Measurements from ENCODE around the gene ETFA.
"Not testable (repeated sequence)": the region's sequence is repeated elsewhere in the genome, so short reads cannot be mapped to it uniquely, and the experiment has no call there.

The ETFA gene

DNA sequence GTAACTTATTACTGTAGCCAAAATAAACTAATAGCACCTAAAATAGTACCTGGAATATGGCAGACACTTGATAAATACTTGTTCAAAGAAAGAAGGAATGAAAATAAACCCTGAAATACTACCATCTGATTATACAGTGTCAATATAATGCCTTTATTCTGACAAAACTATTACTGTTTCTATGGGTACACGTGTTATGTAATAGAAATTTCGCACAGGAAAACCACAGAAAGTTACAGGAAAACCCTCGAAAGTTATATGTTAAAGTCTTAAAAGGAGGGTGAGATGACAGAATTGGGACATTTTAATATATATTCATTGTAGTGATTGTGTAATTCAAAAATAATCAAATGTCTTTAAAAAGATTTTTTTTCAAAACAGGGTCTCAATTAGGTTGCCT is 28.8 kb downstream of the ETFA start:
- no peak for DNase-seq (ENCODE audit: low read depth in 1 of 2, low spot score in 1 of 2)

DNA sequence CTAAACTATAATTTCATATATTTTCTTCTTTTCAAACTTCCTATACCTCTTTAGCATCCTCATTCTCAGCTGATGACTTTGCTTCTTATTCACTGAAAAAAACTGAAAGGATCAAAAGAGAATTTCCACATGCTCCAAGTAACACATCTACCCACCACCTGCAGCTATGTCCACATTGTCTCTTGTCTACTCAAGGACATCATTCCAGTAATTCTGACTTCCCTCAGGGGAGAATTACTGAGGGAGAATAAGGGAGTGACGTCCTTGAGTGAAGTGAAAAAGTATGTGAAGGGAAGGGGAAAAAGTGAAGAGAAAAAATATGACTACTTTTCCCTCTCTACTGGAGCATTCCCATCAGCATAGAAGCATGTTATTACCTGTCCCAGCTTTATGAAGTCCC is 32.6 kb downstream of the ETFA start:
- DNase-seq (ENCODE audit: low read depth in 1 of 2, low spot score in 1 of 2): no peak

DNA sequence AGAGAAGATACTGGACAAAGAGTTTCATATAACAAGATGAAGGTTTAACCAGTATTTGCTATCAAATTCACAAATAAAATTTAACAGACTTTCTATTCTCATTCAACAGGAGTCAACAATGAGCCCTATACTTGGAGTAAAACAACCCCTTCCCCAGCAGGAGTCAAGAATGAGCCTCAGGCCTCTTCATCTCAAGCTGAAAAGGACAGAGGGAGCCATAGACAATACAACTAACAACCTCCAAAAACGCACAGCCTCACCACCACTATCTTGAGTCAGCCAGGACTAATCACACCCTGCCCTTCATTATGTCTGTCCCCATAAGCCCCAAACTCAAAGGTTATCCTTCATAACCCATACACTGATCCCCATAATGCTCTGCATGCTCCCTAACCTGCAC is 36.4 kb downstream of the ETFA start:
- DNase-seq (ENCODE audit: low read depth in 1 of 2, low spot score in 1 of 2): no peak

DNA sequence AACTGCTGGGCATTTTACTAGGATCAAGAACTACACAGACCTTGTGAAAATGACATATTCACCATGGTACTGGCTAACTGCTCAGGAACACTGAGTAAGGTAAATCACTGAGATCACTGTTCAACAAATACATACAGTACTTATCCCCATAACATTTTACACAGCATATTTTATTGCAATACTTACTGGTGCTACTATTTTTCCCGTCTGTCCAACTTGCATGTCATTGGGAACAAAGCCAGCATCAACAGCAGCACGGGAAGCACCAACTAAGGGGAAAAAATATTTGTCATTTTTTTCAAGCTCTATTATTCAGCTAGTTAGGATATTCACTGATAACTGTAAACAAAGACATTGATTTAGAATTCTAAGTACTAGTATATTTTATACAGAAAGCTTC is 37.0 kb downstream of the ETFA start:
- no peak for DNase-seq (ENCODE audit: low read depth in 1 of 2, low spot score in 1 of 2)

DNA sequence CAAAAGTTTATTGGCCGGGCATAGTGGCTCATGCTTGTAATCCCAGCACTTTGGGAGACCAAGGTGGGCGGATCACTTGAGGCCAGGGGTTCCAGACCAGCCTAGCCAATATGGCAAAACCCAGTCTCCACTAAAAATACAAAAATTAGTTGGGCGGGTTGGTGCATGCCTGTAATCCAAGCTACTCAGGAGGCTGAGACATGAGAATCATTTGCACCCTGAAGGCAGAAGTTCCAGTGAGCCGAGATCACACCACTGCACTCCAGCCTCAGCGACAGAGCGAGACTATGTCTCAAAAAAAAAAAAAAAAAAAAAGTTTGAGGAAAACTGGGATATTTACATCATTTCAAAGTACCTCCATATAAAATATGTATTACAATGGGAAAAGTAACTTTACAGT is 40.4 kb downstream of the ETFA start:
- DNase-seq (ENCODE audit: low read depth in 1 of 2, low spot score in 1 of 2): no peak

DNA sequence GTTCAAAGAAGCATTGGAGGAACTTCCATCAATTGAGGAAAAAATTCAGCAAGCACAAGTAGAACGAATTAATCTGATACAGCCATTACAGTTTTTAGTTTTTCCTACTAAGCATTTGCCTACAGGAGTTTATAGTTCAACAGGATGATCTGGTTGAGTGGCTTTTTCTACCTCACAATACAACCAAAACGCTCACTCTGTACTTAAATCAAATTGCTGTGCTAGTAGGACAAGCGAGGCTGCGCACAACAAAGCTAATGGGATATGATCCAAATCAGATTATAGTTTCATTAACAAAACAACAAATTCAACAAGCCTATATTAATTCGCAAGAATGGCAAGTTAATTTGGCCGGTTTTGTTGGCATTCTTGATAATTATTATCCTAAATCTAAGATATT is 44.2 kb downstream of the ETFA start:
- DNase-seq (ENCODE audit: low read depth in 1 of 2, low spot score in 1 of 2): no peak

GRCh38 chr15:76265769-76266168 is 45.5 kb downstream of the ETFA start:
- not testable (repeated sequence) for DNase-seq (ENCODE audit: low read depth in 1 of 2, low spot score in 1 of 2)

DNA sequence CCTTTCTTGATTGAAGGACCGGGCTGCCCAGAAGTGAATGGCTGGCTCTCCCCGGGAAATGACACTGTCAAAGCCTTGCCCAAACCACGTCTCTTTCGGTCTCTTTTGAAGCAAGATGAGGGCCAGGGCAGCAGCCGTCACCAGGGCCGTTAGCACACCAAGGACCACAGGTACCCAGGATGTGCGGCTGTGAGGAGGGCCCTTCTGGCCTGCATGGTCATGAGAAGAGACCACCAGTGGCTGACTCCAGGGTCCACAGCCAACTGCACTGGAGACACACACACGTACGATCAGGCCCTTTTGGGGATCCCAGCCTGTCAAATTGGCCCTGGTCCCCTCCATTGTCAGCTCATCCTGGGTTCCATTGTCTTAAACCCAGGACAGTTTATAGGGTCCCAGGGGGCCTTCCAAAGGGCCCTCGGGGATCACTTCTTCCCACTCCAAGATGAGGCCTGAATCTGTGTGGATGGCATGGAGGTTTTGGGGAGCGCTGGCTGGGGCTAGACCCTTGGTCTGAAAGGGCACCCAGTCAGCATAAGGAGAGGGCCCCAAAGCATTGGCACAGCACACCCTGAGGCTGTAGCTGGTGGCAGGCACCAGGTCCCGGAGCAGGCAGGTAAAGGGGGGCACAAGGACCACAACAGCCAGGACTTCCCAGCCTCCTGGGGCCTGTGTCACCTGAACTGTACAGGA is 50.9 kb downstream of the ETFA start:
- DNase-seq (ENCODE audit: low read depth in 1 of 2, low spot score in 1 of 2): no peak

DNA sequence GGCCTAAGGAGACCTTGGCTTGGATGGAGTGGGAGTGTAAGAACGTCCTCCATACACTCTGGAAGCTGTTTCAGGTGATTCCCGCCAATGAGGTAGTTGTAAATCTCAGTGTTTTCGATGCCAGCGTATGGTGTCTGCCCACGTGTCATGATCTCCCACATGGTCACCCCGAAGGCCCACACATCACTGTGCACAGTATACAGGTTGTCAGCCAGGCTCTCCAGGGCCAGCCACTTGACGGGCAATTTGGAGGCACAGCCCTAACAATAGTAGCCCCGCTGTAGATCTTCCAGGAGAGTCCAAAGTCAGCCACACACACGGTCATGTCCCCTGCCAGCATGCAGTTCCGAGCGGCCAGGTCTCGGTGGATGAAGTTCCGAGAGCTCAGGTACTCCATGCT is 51.9 kb downstream of the ETFA start:
- no peak for DNase-seq (ENCODE audit: low read depth in 1 of 2, low spot score in 1 of 2)

DNA sequence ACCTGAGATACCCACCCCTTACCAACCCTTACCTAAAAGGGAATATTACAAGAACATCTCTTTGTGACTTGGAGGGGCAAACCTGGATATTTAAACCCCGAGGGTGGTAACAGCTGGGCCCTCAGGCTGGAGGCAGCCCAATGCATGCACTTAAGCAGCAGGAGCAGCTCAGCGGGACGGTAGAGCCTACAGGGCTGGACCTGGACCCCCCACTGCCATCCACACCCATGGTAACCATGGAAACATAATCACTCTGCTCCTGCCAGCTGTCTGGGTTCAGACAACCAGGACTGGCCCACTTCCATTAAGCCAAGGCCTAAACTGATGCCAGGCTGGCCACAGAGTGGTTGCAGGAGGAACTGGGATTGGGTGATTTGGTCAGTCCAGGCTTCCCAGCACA is 52.8 kb downstream of the ETFA start:
- DNase-seq (ENCODE audit: low read depth in 1 of 2, low spot score in 1 of 2): no peak

- no peak for DNase-seq (ENCODE audit: low read depth in 1 of 2, low spot score in 1 of 2)
Observed at GRCh38 chr15:76253691-76254473, 57.4 kb downstream of the ETFA start.

GRCh38 chr15:76252249-76252648 is 59.0 kb downstream of the ETFA start:
- DNase-seq (ENCODE audit: low read depth in 1 of 2, low spot score in 1 of 2): no peak

DNA sequence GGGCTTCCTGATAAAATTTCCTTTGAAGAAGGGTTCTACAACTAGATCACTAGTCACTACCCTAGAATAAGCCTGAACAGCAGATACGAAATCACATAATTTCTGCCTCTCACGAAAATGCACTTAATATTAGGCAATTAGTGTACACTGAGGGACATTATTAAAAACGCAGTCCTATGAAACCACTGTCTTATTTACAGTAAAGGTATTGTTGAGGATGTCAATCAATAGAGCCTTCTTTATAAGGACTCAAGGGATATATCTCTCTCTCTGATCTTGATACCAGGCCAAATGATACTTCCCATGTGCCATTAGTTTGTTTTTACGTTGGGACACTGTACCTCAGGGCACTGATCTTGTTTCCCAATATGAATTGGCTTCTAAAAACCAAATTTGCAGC is 59.6 kb downstream of the ETFA start:
- DNase-seq (ENCODE audit: low read depth in 1 of 2, low spot score in 1 of 2): no peak

GRCh38 chr15:76245072-76245610 is 66.1 kb downstream of the ETFA start:
- no peak for DNase-seq (ENCODE audit: low read depth in 1 of 2, low spot score in 1 of 2)

DNA sequence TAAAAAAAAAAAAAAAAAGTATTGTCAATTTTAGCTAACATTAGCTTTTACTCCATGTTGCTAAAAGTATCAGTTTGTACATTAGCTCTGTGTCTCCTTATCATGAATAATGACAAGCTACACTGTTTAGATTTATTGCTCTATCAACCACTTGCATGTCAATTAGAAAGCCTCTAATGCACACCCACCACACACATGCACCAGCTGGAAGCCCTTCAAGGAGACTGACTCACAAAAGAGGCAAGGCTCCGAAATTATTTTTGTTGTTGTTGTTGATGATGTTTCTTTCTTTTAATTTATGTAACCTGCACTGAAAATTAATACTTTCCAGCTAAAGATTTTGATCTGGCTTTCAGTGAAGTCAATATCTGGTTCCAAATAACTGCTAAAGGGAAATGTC is 71.5 kb downstream of the ETFA start:
- no peak for DNase-seq (ENCODE audit: low read depth in 1 of 2, low spot score in 1 of 2)

DNA sequence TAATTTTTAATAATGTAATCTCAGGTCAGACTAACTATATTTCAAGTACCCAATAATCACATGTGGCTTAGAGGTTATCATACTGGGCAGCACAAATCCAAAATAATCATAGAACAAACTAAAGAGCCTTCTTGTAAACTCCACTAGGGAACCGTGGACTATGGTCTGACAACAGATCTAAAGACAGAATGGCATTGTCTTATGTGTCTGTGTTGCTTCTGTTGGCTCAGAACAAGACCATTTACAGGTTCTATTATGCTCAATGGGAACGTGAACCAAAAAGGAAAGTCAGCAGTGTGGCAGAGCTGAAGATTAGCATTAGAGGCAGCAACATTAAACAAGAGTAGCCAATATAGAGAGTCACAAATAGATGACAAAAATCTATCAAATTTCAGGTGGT is 74.9 kb downstream of the ETFA start:
- no peak for DNase-seq (ENCODE audit: low read depth in 1 of 2, low spot score in 1 of 2)

DNA sequence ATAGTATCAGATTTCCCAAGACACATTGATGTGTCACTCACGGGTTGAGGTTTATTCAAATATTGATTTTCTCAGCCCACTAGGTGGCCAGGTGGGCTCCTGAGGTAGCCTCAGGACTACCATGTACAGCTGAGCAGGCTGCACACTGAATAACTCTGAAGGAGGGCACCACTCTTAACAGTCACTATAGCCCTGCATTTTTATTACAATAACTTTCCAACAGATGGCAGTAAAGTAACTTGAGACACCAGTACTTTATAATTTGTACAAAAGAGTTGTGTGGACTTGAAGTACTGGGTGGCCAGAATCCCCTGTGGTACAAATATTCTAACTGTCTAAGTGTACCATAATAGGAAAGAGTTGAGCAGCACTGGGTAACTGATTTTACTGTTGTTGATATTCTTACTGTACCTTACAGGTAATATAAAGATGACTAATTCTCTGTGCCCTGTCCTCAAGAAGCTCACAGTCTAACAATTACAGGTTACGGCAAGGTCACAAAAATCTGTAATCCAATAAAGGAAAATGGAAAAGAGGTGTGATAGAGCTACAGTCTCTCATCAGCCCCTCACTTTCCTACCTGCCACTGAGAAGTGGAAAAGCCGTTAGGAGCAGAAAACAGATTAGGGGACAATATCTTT is 76.0 kb downstream of the ETFA start:
- no peak for DNase-seq (ENCODE audit: low read depth in 1 of 2, low spot score in 1 of 2)

DNA sequence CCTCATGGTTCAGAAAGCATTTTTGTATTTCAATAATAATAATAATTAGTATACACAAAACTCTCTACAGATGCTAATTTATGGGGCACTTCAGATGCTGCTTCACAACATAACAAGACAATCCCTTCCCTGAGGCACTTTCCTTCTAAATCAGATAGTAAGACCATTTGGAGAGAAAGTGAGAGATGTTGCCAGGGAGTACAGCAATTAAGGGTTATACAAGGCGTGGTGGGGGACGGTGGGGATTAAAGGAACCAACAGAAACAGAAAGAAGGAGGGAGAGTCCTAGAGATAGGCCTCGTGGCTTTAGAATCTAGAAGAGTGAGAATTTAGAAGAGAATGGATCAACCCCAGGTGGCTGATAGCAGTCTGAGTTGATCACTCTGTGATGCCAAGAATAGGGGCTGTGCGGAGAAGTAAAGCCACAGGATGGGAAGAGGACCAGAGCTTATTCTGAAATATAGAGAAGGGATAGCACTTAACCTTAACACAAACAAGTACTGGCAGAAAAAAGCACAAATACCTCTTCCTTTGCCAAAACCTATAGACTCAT is 76.9 kb downstream of the ETFA start:
- DNase-seq (ENCODE audit: low read depth in 1 of 2, low spot score in 1 of 2): no peak

DNA sequence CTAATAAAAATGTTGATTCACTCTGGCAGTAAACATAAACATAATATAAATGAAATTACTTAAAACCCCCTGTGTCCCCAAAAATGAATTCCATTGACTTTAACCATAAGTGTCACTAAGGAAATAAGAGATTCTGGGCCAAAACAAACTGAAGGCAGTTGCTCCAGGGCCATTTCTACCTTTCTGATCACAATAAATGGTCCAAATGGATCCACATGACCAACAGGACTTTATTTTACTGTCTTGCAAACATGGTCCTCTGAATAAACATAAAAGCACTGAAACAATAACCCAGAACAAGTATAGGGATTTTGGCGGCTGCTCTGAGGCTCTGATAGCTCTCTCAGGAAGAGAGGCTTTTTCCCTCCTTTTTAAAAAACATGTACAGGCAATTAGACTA is 77.3 kb downstream of the ETFA start:
- no peak for DNase-seq (ENCODE audit: low read depth in 1 of 2, low spot score in 1 of 2)

DNA sequence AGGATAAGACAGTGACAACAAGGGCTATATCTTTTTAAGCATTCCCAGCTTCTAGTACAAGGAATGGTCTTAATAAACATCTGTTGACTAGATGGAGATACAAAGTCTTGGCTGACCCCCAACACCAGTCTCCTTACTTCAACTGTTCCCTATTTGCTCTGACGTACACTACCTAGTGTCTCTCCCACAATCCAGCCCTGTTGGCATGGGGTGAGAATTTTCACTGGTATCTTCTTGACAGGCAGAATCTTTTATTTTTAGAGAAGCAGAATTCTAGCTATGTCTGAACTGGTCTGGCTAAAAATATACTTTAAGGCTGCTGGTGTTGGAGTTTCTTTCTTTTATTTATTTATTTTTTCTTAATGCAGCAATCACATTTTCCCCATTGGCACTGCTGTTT is 82.0 kb downstream of the ETFA start:
- DNase-seq (ENCODE audit: low read depth in 1 of 2, low spot score in 1 of 2): no peak

DNA sequence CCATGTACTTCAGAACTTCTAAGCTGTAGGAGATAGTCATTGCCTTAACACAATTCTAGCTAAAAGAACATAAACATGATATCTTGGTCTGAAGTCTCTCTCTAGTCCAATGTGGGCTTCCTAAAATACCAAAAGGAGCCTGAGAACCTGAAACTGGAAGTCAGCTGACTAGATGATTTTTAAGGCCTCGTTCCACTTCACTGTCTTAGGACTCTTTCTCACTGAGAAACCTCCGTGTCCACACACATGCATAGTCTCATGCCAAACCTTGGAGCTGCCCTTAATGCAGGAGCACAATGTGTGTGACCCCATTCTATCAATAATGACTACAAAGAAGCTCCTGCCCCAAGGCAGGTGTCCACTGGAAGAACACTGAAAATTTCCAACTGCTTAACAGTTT is 87.7 kb downstream of the ETFA start:
- no peak for DNase-seq (ENCODE audit: low read depth in 1 of 2, low spot score in 1 of 2)

DNA sequence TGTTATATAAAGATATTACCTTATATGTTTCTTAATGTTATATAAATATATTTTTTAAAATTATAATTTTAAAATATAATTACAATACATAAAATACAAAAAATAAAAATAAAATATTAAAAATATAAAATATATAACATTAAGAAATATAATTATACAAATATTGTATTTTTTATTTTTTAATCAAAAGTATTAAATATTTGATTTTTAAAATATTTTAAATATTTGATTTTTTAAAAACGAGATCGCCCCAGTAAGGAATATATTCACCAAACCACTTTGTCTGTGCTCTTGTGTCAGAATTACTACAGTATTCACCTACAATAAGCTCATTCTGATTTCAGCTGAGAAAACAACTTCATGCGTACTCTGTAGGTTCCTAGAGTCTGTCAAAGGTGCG is 89.1 kb downstream of the ETFA start:
- no peak for DNase-seq (ENCODE audit: low read depth in 1 of 2, low spot score in 1 of 2)
